Transverse colon (tissue), 4 donors: ENCODE measurements around the gene BPIFB2.

Source experiments
- CTCF ChIP-seq, 5 experiments: fragments of 200-600 bp in 3 of 5; fragments of 450-650 bp in 2 of 5; sonication (generic) in 3 of 5; IDR thresholded peaks; 1 replicate in 2 of 5; 2 replicates in 3 of 5; pipeline ENCODE4 v1.5.1; 2016 to 2017; ENCODE audit warnings: antibody characterized with exemption in 5 of 5, inconsistent platforms in 3 of 5, mild to moderate bottlenecking in 2 of 5, moderate library complexity in 1 of 5
- EP300 ChIP-seq: sonication (generic); formaldehyde crosslinking; IDR thresholded peaks from one replicate; pipeline ENCODE4 v1.6.1; 2017; ENCODE audit warnings: antibody characterized with exemption, low read depth
- POLR2A ChIP-seq: fragments of 450-650 bp; IDR thresholded peaks from one replicate; pipeline ENCODE4 v1.6.1; 2016; ENCODE audit warnings: antibody characterized with exemption, mild to moderate bottlenecking, moderate library complexity
- POLR2AphosphoS5 ChIP-seq, 3 donors: sonication (generic); formaldehyde crosslinking; IDR thresholded peaks; one replicate each; pipeline ENCODE4 v1.6.1; 2016; ENCODE audit warnings: antibody characterized with exemption in 3 of 3

- TF ChIP-seq CTCF (IDR thresholded peaks at IDR 0.05) (no peak), POLR2A (no peak), EP300 (no peak), POLR2AphosphoS5 (IDR thresholded peaks at IDR 0.05) (no peak)
Observed at GRCh38 chr20:32984196-32984595, 23.3 kb upstream of the BPIFB2 start.
